GM12878 (cell line): ENCODE data around the gene POGZ. TPM values are rescaled to one million over a fixed set of nuclear protein-coding genes. Genes with fewer than 3 reads are reported as not detected.

Experiments
- BCL11A ChIP-seq: IDR thresholded peaks from 2 replicates; pipeline ENCODE4 v1.6.1; 2011; ENCODE audit warnings: low read depth, low read length
- BCL3 ChIP-seq: IDR thresholded peaks from 2 replicates; pipeline ENCODE4 v1.6.1; 2011; ENCODE audit warnings: borderline replicate concordance, low read depth, mild to moderate bottlenecking, moderate library complexity, low read length; ENCODE audit not compliant: insufficient read depth, poor library complexity, severe bottlenecking
- BMI1 ChIP-seq: fragments of 450-650 bp; IDR thresholded peaks from 2 replicates; pipeline ENCODE4 v1.6.1; 2016; ENCODE audit warnings: mild to moderate bottlenecking, moderate library complexity, borderline replicate concordance
- EED ChIP-seq: sonication (generic); IDR thresholded peaks from 2 replicates; pipeline ENCODE4 v1.6.1; 2016; ENCODE audit warnings: antibody characterized with exemption, low read depth
- EP300 ChIP-seq, 2 experiments: fragments of 150-350 bp in 1 of 2; IDR thresholded peaks; 2 replicates each; pipeline ENCODE4 v1.6.1; 2011 to 2012; ENCODE audit warnings: low read depth in 2 of 2, low read length in 2 of 2, borderline replicate concordance in 1 of 2, improper control_type of control experiment in 1 of 2, inconsistent platforms in 1 of 2; ENCODE audit not compliant: control insufficient read depth in 1 of 2
- FOXK2 ChIP-seq: fragments of 450-650 bp; IDR thresholded peaks from 2 replicates; pipeline ENCODE4 v1.6.1; 2017; ENCODE audit warnings: mild to moderate bottlenecking, moderate library complexity
- GATAD2B ChIP-seq: fragments of 450-650 bp; conservative IDR thresholded peaks from 2 replicates; pipeline ENCODE4 v1.6.1; 2017; ENCODE audit warnings: low read depth, mild to moderate bottlenecking, moderate library complexity
- HDAC6 ChIP-seq: fragments of 200-600 bp; sonication (generic); IDR thresholded peaks from one replicate; pipeline ENCODE4 v1.8.0; 2017; ENCODE audit warnings: antibody characterized with exemption; ENCODE audit not compliant: unreplicated experiment
- IKZF1 ChIP-seq: fragments of 450-650 bp; conservative IDR thresholded peaks from 2 replicates; pipeline ENCODE4 v1.6.1; 2017; ENCODE audit warnings: antibody characterized with exemption, mild to moderate bottlenecking
- MEF2B ChIP-seq: fragments of 450-650 bp; IDR thresholded peaks from 2 replicates; pipeline ENCODE4 v1.6.1; 2018; ENCODE audit warnings: mild to moderate bottlenecking, moderate library complexity; ENCODE audit not compliant: partially characterized antibody, poor library complexity, severe bottlenecking
- NFIC ChIP-seq: IDR thresholded peaks from 2 replicates; pipeline ENCODE4 v1.6.1; 2012; ENCODE audit warnings: low read depth, mild to moderate bottlenecking, inconsistent platforms, low read length, moderate library complexity
- NFXL1 ChIP-seq: fragments of 450-650 bp; IDR thresholded peaks from 2 replicates; pipeline ENCODE4 v1.6.1; 2017; ENCODE audit warnings: antibody characterized with exemption, mild to moderate bottlenecking, borderline replicate concordance
- PAX8 ChIP-seq: fragments of 450-650 bp; IDR thresholded peaks from 2 replicates; pipeline ENCODE4 v1.6.1; 2017; ENCODE audit warnings: mild to moderate bottlenecking, moderate library complexity
- PML ChIP-seq: IDR thresholded peaks from 2 replicates; pipeline ENCODE4 v1.6.1; 2012; ENCODE audit warnings: low read length, inconsistent platforms
- RELB ChIP-seq: fragments of 450-650 bp; IDR thresholded peaks from 2 replicates; pipeline ENCODE4 v1.6.1; 2017; ENCODE audit warnings: low read depth, mild to moderate bottlenecking, moderate library complexity
- RFX5 ChIP-seq: IDR thresholded peaks from 2 replicates; pipeline ENCODE4 v1.6.1; 2011; ENCODE audit warnings: low read depth, low read length, improper control_type of control experiment
- RUNX3 ChIP-seq: IDR thresholded peaks from 2 replicates; pipeline ENCODE4 v1.6.1; 2012; ENCODE audit warnings: low read length, inconsistent platforms
- SIN3A ChIP-seq: IDR thresholded peaks from 2 replicates; pipeline ENCODE4 v1.6.1; 2012; ENCODE audit warnings: low read depth, low read length, improper control_type of control experiment
- SRF ChIP-seq, 2 experiments: IDR thresholded peaks; 2 replicates each; pipeline ENCODE4 v1.6.1; 2011; ENCODE audit warnings: low read depth in 2 of 2, low read length in 2 of 2, mild to moderate bottlenecking in 1 of 2, moderate library complexity in 1 of 2
- TARDBP ChIP-seq: IDR thresholded peaks from 2 replicates; pipeline ENCODE4 v1.6.1; 2016; ENCODE audit warnings: borderline replicate concordance
- TCF7 ChIP-seq: IDR thresholded peaks from 2 replicates; pipeline ENCODE4 v1.6.1; 2014; ENCODE audit warnings: antibody characterized with exemption, borderline replicate concordance
- ZNF217 ChIP-seq: fragments of 450-650 bp; IDR thresholded peaks from 2 replicates; pipeline ENCODE4 v1.6.1; 2017; ENCODE audit warnings: antibody characterized with exemption, mild to moderate bottlenecking
- ZNF24 ChIP-seq: fragments of 450-650 bp; IDR thresholded peaks from 2 replicates; pipeline ENCODE4 v1.6.1; 2017; ENCODE audit warnings: antibody characterized with exemption, mild to moderate bottlenecking
- ZNF592 ChIP-seq: fragments of 450-650 bp; IDR thresholded peaks from 2 replicates; pipeline ENCODE4 v1.6.1; 2017; ENCODE audit warnings: mild to moderate bottlenecking, moderate library complexity
- ZZZ3 ChIP-seq: IDR thresholded peaks from 2 replicates; pipeline ENCODE4 v1.6.1; 2011; ENCODE audit warnings: low read depth; ENCODE audit not compliant: control insufficient read depth, insufficient read length
- polyA plus RNA-seq, 11 experiments: library from polyadenylated mRNA; depleted of rRNA in 4 of 11; unstranded in 6 of 11; stranded (reverse) in 5 of 11; fragments of >200 nt; fragmentation: Nextera tagmentation in 4 of 11; fragmentation: Illumina TruSeq in 1 of 11; extraction: Ambion mirVana in 4 of 11; extraction: Trizol in 1 of 11; gene quantifications; 1 replicate in 1 of 11; 2 replicates in 10 of 11; pipeline versions ENCODE4 v1.2.1 to v1.2.3, GENCODE V29; 2011 to 2016; ENCODE audit warnings: inconsistent platforms in 2 of 11, missing spikeins in 2 of 11, low read depth in 1 of 11
- total RNA-seq, 4 experiments: library from RNA; depleted of rRNA in 3 of 4; stranded (reverse); fragments of >200 nt in 3 of 4; fragmentation: Illumina TruSeq in 1 of 4; extraction: Trizol in 1 of 4; gene quantifications; 2 replicates each; pipeline versions ENCODE4 v1.2.1 to v1.2.3, GENCODE V29; 2013 to 2021

The POGZ gene
- total and polyA plus RNA-seq, 10 of the 15 experiments (the other 5 are each of a cell fraction or from before 2014, with no cell fraction given), result 11.3 to 80.6 (median 35.8) TPM

- TF ChIP-seq RFX5 (no peak), BCL11A (peak; percentile 76; the same call in 1 of the 2 replicates), NFXL1 (no peak), PML (no peak), FOXK2 (no peak), ZZZ3 (no peak), ZNF217 (no peak), MEF2B (no peak), GATAD2B (no peak), TARDBP (no peak), ZNF24 (no peak), EP300 (IDR thresholded peaks at IDR 0.05; ENCODE audit: borderline replicate concordance in 1 of 2, control insufficient read depth in 1 of 2, low read depth in 2 of 2, low read length in 2 of 2) (peak; percentile 27 to 56; a peak in 2 of 4 replicates), NFIC (peak; percentile 50; the same call in 1 of the 2 replicates), RELB (peak; percentile 41; the same call in 1 of the 2 replicates), ZNF592 (no peak), SRF (IDR thresholded peaks at IDR 0.05; ENCODE audit: low read depth in 2 of 2, low read length in 2 of 2) (no peak), SIN3A (no peak), RUNX3 (peak; percentile 71; the same call in 1 of the 2 replicates), TCF7 (no peak), HDAC6 (no peak), BCL3 (no peak), PAX8 (no peak), IKZF1 (peak; percentile 53), BMI1 (no peak), EED (peak; percentile 53; the same call in 1 of the 2 replicates)
Observed at GRCh38 chr1:151494741-151495281, 35.5 kb upstream of the POGZ start (continued).
